ENCODE results near the gene PTH1R.
"Not testable (repeated sequence)": the region's sequence is repeated elsewhere in the genome, so short reads cannot be mapped to it uniquely, and the experiment has no call there.

PTH1R gene

GRCh38 chr3:46899151-46900006 lies 21.9 kb downstream of the PTH1R start:
- DNase-seq (ENCODE audit: low read depth in 2 of 2) = no peak

- DNase-seq (ENCODE audit: low read depth in 2 of 2) = no peak
Observed at GRCh38 chr3:46900007-46900292, 22.4 kb downstream of the PTH1R start.

GRCh38 chr3:46900356-46900755 lies 22.8 kb downstream of the PTH1R start:
- no peak for DNase-seq (ENCODE audit: low read depth in 2 of 2)

GRCh38 chr3:46901061-46901460 lies 23.5 kb downstream of the PTH1R start:
- DNase-seq (ENCODE audit: low read depth in 2 of 2) = no peak

- DNase-seq (ENCODE audit: low read depth in 2 of 2) = no peak
Observed at GRCh38 chr3:46901591-46902187, 24.2 kb downstream of the PTH1R start.

- DNase-seq (ENCODE audit: low read depth in 2 of 2) = no peak
Observed at GRCh38 chr3:46902188-46902631, 24.7 kb downstream of the PTH1R start.

- no peak for DNase-seq (ENCODE audit: low read depth in 2 of 2)
Observed at GRCh38 chr3:46903341-46904302, 26.1 kb downstream of the PTH1R start.

GRCh38 chr3:46904303-46905212 lies 27.0 kb downstream of the PTH1R start:
- DNase-seq (ENCODE audit: low read depth in 2 of 2) = no peak

GRCh38 chr3:46905213-46905560 lies 27.7 kb downstream of the PTH1R start:
- DNase-seq (ENCODE audit: low read depth in 2 of 2) = no peak

GRCh38 chr3:46905661-46906451 lies 28.3 kb downstream of the PTH1R start:
- no peak for DNase-seq (ENCODE audit: low read depth in 2 of 2)

GRCh38 chr3:46906471-46907058 lies 29.0 kb downstream of the PTH1R start:
- DNase-seq (ENCODE audit: low read depth in 2 of 2) = no peak

- DNase-seq (ENCODE audit: low read depth in 2 of 2) = no peak
Observed at GRCh38 chr3:46907271-46907670, 29.8 kb downstream of the PTH1R start.

GRCh38 chr3:46907960-46908293 lies 30.4 kb downstream of the PTH1R start:
- no peak for DNase-seq (ENCODE audit: low read depth in 2 of 2)

- DNase-seq (ENCODE audit: low read depth in 2 of 2) = no peak
Observed at GRCh38 chr3:46908294-46908985, 30.9 kb downstream of the PTH1R start.

- DNase-seq (ENCODE audit: low read depth in 2 of 2) = no peak
Observed at GRCh38 chr3:46908986-46909534, 31.5 kb downstream of the PTH1R start.

- peak; percentile 61 to 65 for DNase-seq (ENCODE audit: low read depth in 2 of 2)
Observed at GRCh38 chr3:46909535-46910161, 32.1 kb downstream of the PTH1R start.

GRCh38 chr3:46910166-46910760 lies 32.7 kb downstream of the PTH1R start:
- DNase-seq (ENCODE audit: low read depth in 2 of 2) = no peak

- not testable (repeated sequence) for DNase-seq (ENCODE audit: low read depth in 2 of 2)
Observed at GRCh38 chr3:46910914-46911313, 33.4 kb downstream of the PTH1R start.
